ELR (cell line): ENCODE results near the gene TYRP1.
"Not testable (repeated sequence)": the region's sequence is repeated elsewhere in the genome, so short reads cannot be mapped to it uniquely, and the experiment has no call there.

Experiments used
- DNase-seq: peaks from one replicate; pipeline ENCODE4 v3.0.0-alpha.2; 2015; ENCODE audit warnings: low read depth

Gene TYRP1, protein sequence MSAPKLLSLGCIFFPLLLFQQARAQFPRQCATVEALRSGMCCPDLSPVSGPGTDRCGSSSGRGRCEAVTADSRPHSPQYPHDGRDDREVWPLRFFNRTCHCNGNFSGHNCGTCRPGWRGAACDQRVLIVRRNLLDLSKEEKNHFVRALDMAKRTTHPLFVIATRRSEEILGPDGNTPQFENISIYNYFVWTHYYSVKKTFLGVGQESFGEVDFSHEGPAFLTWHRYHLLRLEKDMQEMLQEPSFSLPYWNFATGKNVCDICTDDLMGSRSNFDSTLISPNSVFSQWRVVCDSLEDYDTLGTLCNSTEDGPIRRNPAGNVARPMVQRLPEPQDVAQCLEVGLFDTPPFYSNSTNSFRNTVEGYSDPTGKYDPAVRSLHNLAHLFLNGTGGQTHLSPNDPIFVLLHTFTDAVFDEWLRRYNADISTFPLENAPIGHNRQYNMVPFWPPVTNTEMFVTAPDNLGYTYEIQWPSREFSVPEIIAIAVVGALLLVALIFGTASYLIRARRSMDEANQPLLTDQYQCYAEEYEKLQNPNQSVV

DNA sequence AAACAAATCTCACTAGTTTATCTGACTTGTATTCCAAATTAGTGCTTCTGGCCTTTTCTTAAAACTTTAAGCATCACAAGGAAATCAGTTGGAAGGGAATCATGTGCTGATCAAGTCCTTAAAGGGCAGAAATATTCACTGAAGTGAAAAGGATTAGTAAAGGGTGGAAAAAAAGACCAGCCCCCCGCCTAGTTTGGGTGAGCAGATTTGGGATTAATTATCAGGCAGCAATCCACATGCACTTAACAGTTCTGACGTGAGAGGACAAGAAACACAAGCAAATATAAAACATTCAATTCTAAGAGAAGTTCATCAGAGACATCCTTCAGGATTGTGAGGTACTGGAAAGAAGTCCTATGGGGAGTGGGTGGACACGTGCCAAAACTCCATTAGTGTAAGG lies at the start of gene TYRP1:
Gene TYRP1 (plus strand): TSS at position 245 of the 400 bp plus-strand sequence. CDS start 612 bp downstream, outside the sequence.
- no peak for DNase-seq

DNA sequence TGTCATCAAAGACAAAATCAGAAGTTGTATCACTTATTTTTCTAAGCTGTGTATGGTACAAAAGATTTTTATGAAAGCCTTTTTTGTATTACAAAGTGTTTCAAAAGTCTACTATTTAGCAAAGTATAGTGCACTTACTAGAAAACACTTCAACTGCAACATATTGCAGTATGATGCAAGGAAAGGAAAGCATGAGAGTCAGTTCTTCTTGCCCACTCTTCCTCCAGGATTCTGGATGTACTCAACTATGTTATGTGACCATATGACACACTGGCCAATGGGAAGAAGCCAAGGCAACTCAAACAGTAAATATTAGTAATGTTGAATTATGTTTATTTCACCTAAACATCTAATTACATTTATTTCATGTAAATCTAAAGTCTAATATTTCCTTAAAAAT lies 49.5 kb upstream of the TYRP1 start:
- DNase-seq = no peak

DNA sequence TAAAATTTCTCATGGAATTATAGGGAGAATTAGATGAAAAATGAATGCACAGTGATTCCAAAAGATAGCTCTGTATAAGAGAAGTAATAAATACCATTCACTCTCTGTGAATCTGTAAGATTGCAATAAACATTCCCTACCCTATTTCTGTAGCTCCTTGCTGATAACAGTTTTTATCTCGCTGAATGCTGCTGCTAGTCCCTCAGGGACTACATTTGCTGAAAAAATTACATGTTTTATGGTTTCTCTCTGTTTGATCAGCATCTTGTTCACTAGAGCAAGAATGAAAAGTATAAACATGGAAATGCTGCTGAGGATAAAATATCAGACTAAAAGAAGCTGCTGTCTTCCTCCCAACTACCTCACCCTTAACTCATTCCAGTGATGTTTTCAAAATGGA lies 44.3 kb upstream of the TYRP1 start:
- no peak for DNase-seq

DNA sequence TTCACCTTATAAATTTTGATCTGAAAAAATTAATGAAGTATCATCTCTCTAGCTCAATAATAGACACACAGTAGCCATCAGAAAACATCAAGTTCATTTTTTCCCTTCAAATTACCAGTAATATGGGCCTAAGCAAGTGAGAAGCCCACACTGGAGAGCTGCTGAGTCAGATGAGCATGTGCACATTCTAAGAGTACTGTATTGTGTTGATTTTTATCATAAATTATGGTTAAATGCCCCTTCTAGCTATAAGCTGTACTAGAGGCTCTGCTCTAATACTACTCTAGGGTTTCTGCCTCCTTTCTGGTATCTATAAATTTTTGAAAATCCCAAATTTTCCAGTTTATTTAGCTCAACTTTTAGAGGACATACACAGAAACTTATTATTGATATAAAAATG lies 42.1 kb upstream of the TYRP1 start:
- no peak for DNase-seq

DNA sequence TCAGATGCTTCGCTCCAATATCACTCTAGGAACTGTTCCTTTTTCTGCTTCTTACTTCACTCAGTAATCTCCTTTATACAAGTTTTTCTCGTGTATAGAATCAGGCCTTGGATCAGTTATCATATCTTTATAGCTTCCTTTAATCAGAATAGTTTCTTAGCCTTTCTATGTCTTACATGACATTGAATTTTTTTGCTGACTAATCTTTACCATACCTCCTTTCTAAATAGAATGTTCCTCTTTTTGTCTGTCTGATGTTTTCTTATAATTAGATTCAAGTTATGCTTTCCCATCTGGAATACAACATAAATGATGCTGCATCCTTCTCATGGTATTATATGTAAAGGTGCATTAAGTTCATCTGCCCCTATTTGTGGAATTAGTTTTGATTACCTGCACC lies 40.2 kb upstream of the TYRP1 start:
- DNase-seq = no peak

DNA sequence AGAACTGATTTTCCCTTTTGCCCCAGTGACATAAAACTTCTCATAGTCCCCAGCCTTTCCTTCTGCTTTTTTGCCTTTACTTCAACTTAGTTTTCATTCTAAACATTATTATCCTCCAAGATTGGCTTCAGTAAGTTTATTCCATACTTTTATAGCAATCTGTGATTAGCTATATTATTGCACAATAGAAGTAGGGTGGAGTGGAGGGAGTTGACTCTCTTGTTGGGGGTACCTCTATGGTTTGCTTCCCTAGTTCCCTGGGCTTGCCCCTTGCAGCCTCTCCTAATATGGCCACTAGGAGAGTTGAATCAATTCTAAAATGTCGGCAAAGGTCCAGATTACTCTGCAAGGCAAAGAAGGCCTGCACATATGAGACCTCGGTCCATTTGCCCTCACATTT lies 36.4 kb upstream of the TYRP1 start:
- DNase-seq = no peak

DNA sequence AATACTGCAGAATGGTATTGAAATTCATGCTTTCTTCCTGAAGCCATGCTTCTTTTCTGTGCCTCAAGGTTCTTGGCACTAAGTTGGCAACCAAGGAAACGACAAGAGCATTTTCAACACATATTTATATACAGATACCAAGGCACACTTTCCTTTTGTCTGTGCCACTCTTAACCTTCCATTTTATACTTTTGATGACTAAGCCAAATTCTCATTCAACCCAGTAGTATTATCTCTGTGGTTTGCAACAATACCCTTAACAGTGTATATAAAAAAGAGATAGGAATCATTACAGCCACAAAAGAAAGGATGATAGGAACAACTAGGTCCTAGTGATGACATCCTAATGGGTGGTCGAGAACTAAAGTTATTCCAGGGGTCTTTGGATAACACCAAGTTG lies 36.0 kb upstream of the TYRP1 start:
- DNase-seq = no peak

DNA sequence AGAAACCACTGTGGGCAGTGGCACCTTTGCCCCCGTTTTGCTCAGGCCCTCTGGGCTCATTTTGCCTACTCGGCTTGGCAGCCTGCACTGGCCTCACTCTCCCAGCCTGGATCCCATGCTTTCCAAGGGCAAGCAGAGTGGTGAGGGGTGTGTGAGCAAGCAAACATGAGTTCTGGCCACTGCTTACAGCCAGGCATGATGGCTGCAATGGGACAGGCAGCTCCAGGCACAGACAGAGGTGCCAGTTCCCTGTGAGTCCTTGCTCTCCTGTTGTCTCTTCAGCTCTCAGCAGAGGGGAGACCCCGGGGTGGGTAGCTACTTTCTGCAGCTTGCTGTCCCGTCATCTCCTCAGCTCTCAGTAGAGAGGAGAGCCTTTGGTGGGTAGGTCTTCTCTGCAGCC lies 35.2 kb upstream of the TYRP1 start:
- DNase-seq = no peak

DNA sequence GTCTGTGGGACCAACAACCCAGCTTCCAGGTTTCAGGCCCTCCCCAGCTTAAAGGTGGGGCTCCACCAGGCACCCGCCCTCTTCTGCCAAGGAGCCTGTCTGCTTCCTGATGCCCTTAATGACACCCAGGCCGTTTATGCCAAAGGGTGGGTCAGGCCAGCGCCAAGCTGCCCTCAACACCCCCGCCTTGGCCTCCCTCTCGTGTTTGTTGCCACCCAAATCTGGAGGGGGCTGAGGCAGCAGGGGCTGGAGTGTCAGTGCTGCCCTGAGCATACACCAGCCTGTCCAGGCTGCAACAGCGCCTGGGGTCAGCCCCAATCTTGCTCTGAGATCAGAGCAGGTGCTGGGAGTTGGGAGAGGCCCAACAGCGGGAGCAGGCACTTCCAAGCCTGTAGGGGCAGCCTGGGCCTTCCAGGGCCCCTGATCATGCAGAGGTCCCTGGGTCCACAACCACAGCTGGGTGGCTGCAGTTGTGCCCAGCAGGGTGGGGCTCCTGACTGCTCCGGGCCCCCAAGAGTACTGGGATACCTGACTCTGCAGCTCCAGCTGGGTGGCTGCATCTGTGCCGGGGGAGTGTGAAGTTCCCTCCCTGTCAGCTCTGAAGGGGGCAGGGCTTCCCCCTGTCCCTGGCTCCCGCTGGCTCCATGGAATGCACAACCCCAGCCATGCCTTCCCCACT lies 34.5 kb upstream of the TYRP1 start:
- no peak for DNase-seq

DNA sequence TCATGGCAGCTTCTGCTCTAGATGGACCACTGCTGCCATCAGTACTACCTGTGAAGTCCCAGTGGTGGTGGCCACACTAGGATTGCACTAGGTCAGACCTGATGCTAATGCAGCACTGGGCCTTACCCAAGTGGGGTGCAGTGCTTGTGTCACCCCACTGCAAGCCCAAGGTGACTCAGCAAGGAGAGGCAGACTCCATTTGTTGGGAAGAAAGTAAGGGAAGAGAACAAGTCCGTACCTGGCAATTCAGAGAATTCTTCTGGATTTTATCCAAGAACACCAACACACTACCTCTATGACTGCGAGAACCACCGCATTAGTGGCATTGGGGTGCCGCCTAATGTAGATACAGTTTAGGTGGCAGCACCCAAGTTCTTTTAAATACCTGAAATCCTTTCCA lies 34.0 kb upstream of the TYRP1 start:
- no peak for DNase-seq

DNA sequence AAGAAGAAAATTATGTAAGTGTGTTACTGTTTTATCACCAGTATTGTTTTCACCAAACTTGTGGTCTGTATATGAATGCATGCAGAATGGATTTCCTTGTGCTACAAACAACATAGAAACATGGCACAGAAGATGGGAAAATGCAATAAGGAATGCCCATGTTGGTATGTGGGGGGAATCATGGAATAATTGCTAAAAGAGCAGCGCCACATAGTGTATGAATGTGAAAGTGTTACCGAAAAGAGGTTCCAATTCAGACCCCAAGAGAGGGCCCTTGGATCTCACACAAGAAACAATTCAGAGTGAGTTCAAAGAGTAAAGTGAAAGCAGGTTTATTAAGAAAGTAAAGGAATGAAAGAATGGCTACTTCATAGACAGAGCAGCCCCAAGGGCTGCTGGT lies 26.4 kb upstream of the TYRP1 start:
- peak; percentile 27 for DNase-seq

DNA sequence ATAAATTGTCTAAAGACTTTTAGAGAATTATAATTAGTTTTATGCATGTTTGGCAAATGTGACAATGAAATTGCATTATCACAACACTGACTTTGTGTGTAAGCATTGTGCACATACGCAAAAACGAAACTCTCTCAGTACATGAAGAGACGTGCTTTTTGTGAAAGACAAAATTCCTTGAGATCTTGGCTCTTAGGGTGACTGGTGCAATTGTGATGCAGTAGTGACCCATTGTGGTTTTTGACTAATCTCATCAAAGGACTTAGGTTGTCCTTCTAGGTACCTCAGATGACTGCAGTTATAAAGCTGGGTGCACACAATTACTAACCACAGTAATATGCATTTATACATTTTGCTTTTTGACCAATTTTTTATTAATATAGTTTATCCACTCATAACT lies 25.3 kb upstream of the TYRP1 start:
- no peak for DNase-seq

DNA sequence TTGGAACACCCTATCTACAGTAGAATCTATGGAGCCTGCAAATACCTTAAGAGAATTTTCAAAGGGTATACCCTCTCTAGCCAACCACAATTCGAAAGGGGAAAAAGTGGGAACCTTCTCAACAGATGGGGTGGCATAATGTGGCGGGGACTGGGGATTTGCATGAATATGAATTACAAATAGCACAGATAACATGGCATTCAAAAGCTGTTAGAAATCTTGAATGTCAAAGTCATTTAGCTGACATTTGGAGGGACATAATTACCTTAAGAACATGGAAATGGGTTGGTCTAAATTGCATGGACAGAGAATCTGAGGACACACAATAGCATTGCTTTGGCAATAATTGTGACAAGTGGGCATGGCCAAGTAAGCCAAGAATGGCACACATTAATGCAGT lies 23.2 kb upstream of the TYRP1 start:
- DNase-seq = no peak

DNA sequence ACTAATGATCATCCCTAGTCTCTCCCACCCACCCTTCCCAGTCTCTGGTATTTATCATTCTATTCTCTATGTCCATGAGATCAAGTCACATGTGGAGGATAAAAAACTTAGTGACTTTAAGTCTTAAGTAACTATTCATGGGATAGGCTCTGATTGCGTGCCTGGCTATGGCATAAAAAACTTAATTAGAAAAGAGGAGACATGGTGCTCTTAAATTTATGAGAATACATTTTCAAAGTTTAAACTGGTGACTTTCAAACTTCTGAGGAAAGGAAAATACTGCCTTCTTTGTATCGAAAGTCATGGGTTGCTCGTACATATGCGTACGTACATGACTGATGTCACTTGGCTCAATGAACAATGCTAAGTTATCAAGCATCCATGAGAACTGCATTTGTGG lies 18.2 kb upstream of the TYRP1 start:
- DNase-seq = no peak

DNA sequence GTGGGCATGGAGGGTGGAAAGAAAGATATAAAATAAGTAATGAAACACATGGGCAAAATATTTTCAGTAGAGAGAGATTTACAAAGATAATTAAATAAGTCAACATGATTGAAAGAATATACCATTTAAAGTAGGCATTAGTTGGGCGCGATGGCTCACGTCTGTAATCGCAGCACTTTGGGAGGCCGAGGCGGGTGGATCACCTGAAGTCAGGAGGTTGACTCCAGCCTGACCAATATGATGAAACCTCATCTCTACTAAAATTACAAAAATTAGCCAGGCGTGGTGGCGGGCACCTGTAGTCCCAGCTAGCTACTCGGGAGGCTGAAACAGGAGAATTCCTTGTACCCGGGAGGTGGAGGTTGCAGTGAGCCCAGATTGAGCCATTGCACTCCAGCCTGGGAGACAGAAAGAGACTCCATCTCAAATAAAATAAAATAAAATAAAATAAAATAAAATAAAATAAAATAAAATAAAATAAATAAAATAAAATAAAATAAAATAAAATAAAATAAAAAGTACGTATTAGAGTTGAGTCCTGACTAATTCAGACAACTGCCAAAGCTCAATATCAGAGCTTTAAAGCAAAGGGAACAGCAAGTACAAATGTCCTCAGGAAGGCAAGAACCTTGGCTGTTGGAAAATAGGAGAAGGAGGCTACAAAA lies 15.6 kb upstream of the TYRP1 start:
- DNase-seq = not testable (repeated sequence)

DNA sequence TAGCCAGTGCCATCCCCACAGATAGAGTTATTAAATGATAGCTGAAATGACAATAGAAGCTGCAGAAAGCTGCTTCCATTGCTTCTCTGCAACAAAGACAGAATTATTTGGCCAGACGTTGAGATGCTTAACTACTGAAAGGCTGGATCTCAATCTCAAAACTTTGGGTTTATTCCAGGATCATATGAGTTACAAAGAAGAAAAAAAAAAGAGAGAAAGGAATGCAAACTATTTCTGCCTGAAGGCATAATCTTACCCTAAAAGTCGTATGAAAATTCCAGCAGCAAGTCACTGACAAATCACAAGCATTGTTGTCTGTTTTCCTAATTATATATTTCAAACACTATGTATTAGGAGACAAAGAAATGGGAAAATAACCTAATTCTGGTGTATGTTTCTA lies 12.8 kb upstream of the TYRP1 start:
- peak; percentile 77 for DNase-seq

DNA sequence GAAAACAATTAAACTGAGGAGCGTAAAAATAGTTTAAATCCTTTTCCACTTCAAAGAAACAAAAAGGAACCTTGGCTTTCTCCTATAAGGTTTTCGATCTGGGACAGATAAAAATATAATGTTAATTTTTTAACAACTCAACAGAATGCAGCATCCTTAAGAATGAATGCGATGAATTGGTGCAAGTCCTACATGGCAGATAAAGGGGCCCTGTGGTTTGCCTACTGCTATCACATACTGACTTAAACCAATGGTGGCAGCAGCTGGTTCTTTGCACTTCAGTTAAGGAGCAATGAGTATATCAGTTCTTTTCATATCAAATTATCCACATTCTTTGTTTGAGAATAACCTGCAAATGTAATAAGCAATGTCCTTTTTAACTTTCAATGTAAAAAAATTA lies 12.4 kb upstream of the TYRP1 start:
- DNase-seq = peak; percentile 2

DNA sequence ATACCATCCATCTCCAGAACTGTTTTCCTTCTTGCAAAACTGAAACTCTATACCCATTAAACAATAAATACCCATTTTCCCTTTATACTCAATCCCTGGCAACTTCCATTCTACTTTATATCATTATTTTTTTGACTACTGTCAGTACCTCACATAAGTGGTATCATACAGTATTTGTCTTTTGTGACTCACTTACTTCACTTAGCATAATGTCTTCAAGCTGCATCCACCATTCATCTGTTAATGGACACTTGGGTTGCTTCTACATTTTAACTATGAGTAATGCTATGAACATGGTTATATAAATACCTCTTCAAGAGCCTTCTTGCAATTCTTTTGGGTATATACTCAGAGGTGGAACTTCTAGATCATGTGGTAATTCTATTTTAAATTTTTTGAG lies 11.6 kb upstream of the TYRP1 start:
- DNase-seq = peak; percentile 54

DNA sequence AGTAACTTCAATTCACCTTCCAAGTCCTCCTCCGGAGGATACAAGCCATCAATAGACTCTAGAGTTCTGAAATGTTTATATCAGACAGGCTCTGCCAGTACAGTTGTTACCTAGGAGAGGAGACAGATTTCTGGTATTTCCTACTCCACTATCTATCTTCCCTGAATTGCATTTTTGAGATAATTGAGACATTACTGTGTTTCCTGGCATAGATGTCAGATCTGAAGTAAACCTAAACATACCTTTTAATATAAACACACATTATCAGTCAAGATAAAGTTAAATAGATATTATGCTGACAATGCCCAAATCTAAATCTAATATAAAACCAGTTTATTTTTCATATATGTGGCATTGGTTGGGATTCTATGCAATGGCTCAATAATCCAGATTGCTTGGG lies 8.2 kb upstream of the TYRP1 start:
- peak; percentile 57 for DNase-seq

DNA sequence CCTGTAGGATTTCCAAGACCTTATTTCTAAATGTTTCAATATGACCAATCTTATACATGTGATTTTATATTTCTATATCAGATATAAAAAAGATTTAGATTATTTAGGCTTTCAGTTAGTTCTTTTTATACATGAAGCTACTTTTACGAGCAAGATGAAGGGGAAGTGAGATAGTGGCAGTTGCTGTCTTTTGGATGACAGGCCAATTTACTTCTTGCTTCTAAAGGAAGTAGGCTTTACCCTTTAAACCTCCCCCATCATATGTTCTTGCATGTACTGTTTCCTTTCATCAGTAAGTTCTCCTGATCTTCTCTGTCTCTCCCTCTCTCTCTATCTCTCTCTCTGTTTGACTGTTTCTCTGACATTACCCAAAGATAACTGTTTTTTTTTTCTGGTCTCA lies 4.0 kb upstream of the TYRP1 start:
- no peak for DNase-seq

DNA sequence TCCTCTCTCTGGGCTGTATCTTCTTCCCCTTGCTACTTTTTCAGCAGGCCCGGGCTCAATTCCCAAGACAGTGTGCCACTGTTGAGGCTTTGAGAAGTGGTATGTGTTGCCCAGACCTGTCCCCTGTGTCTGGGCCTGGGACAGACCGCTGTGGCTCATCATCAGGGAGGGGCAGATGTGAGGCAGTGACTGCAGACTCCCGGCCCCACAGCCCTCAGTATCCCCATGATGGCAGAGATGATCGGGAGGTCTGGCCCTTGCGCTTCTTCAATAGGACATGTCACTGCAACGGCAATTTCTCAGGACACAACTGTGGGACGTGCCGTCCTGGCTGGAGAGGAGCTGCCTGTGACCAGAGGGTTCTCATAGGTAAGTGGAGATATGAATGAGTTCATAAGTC lies 828 bp downstream of the TYRP1 start:
- no peak for DNase-seq

DNA sequence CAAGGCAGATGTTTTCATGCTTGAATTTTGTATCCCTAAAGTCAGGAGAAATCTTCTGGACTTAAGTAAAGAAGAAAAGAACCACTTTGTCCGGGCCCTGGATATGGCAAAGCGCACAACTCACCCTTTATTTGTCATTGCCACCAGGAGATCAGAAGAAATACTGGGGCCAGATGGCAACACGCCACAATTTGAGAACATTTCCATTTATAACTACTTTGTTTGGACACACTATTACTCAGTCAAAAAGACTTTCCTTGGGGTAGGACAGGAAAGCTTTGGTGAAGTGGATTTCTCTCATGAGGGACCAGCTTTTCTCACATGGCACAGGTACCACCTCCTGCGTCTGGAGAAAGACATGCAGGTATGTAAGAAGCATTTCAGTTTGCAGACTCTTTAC lies 2.3 kb downstream of the TYRP1 start:
- no peak for DNase-seq
